ENCODE results near the gene MMEL1.

Gene MMEL1

DNA sequence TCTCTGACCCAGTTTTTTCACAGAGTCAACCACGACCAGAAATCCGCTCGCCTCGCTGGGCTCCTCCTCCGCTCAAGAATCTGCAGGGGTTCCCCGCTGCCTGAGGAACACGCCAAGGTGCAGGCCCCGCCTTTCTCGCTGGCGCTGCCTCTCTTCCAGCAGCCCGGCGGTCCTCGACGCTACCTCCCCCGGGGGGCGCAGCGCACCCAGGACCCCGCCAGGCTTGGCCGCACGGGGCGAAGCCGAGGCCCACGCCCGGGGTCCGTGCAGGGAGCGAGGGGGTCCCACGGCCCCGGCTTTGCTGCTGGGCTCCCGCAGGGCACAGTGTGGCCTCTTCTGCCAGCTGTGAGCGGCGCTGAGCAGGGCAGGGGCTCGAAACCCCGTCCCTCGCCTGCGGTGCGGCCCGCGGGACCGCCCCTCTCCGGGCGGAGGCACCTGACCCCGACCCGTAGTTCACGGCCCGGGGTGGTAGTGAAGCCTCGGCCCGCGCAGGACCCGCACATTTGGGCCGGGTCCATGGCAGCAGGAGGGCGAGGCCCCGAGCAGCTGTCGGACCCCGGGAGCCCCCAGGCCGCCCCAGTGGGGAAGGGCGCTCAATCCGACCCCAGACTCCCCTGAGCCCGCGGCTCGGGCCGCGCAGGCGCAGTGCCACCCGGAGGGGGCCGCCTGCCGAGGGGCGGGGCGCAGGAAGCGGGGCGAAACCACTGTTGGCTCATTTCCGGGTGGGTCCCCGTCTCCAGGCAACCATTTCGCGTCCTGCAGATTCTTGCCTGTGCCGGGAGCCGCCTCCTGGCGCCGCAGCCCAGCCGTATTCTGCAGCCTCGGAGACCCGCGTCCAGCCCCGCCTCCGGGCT lies 10.0 kb upstream of the MMEL1 start:
- DNase-seq (ENCODE audit: low read depth in 3 of 3): peak; percentile 87 to 91 (median 88)

DNA sequence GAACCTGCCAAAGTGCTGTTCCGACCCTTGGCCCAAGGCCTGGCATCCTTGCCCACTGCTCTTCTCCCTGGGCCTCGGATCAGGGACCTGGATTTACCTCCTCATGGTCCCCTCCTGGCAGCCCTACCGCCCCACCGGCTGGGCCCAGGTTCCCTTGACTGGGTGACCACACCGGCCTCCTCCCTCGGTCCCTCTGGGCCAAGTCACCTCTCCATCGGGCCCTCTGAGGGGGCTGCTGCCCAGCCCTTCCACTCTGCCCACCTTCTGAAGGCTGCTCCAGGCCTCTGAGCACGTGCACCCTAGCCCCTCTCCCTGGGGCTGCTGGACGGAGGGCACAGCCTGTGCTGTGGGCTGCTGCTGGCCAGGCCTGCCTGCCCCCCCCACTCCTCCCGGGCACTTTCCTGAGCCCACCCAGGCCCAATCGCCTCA lies 9.3 kb upstream of the MMEL1 start:
- DNase-seq (ENCODE audit: low read depth in 3 of 3): no peak

- no peak for DNase-seq (ENCODE audit: low read depth in 3 of 3)
Measured at GRCh38 chr1:2641381-2642130, 8.7 kb upstream of the MMEL1 start.

DNA sequence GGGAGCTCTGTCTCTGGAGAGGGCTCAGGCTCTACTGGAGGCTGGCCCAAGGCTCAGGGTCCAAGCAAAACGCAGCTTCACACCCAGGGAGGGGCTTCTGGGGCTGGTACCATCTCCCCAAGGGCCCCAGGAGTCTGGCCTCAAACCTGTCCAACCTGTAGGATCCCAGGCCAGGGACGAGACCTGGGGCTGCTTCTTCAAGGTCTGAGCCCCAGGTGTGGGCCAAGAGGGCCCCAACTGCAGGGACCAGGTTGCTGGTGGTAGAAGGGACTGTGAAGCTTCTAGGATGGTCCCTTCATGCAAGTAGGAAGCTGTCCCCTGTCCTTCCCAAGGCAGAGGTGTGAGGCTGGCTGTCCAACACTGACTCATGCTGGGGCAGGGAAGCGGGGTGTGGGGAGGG lies 7.8 kb upstream of the MMEL1 start:
- no peak for DNase-seq (ENCODE audit: low read depth in 3 of 3)

DNA sequence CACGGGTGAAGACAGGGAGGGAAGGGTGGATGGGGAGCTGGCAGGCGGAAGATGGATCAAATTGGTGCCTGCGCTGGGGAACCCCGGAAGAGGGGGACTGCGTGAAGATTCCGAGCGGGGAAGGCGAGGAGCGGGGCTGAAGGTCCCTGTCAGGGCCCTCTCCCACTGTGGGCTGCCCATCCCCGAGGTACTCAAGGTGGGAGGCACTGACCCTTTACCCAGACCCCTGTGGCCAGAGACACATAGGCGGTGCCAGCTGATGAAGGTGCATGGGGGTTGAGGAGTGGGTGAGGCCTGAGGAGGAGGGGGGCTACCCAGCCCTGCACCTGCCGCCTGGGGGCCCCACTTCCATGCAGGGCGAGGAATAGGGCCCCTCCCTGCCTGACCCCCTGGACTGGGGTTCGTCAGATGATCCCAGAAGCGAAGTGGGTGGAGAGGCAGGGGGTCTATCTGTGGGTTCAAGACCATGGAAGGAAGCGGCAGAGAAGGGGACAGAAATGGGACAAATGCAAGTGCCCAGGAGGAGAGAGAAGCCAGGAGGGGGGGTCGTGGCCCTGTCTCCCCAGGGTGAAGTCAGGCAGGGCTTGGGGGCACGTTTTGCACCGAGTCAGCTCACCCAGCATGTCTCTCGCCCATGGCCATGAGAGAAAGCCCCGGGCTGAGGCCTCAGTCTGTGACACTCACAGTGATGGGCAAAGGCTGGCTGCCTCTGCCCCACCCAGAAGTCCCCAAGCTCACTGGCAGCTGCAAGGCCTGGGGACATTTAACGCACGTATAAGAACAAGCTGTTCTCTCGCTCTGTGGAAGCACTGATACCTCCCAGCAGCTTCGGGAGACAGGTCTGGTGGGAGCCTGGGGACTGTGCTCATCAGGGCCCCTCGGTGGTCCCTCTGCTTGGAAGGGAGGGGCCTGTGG lies 7.0 kb upstream of the MMEL1 start:
- no peak for DNase-seq (ENCODE audit: low read depth in 3 of 3)

- no peak for DNase-seq (ENCODE audit: low read depth in 3 of 3)
Measured at GRCh38 chr1:2639203-2639602, 6.4 kb upstream of the MMEL1 start.

- DNase-seq (ENCODE audit: low read depth in 3 of 3): no peak
Measured at GRCh38 chr1:2638466-2639115, 5.8 kb upstream of the MMEL1 start.

DNA sequence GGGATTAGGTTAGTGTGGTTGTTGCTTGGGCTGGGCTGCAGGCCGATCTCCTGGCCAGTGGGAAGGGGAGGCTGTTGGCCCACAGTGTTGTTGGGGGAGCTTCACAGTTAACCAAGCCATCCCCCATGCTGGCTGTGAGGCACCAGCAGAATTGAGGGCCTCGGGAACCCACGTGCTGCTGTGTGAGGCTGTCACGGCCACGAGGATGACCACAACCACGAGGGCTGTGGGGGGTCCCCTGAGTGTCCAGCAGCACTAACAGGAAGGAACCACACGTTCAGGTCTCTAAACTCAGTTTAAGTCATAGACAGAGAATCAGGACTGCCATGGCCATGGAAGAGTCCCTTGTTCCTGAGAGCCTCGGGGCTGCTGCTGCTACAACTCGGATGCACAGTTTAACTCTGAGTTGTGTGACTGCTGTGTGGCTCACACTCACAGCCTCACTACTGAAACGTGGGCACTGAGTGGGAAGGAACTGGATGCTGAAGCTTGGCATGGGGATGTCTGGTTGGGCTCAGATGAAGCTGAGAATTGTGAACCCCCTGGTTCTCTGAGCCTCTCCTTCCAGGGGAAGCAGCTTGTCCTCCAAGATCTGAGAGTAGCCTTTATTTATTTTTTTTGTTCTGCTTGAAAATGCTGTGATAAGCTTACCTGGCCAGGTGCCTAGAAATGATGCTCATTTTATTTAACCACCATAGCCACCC lies 4.8 kb upstream of the MMEL1 start:
- DNase-seq (ENCODE audit: low read depth in 3 of 3): no peak

DNA sequence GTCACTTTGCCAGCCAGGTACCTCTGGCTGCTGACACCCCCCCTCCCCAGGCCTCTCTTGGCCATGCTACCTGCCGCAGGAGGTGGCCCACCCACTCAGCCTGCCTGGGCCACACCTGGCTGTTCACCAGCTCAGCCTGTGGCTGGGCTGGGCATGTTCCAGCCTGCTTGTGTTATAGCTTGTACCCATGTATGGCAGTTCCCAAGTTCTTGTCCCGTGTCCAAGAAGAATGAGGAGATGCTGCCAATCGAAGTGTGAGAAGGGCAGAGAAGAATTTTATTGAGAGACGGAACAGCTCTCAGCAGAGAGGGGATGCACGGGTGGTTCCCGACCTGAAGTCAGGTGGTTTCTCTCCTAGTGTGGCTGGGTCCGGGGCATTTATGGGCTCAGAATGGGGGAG lies 3.9 kb upstream of the MMEL1 start:
- DNase-seq (ENCODE audit: low read depth in 3 of 3): no peak

DNA sequence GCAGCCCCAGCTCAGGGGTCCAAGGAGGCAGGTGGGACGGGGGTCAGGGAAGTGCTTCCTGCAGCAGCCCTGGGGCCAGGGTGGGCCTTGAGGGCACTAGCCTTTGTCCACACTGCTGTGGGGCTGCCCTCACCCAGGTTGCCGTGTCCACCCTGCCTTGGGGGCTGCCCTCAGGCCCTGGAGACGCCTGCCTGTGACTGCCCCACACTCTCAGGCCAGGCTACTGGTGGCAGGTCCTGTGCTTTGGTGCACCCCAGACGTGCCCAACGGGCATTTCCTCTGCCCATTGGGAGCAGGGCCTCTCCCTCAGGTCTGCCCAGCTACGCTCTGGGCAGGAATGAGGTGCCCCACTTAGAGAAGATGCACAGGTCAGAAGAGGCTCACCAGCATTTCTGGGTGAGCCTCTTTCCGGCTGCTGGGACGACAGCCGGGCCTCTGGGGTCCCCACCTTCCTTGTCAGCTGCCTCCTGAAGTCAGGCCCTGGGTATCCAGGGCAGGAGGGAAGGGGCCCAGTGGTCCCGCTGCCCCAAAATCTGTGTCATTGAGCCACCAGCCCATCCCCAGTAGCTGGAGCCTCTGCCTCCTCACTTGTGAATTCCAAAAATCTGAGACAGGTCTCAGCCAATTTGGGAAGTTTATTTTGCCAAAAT lies 2.7 kb upstream of the MMEL1 start:
- no peak for DNase-seq (ENCODE audit: low read depth in 3 of 3)

DNA sequence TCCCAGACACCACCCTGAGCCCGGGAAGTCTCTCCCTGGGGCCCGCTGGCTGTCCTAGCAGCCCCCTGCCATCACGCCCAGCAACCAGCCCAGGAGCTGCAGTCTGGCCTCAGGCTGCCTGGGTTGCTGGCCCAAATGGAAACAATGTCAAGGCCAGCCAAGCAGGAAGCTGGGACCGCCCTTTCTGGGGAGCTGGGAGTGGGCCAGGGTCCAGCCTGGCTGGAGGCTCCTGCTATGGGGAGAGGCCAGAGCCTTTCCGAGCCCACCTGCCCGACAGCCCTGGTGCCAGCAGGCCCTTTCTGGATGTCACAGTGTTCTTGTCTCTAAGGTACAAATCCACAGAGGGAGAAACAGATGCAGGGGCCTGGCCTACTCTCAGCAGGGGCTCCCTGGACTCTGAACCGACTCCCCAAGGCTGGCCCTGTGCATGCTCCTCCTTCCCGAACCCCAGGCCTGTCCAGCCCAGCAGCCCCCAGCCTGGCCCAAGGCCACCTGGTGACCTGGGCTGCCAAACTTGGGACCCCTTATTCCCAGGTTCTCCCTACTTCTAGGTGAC lies 1.2 kb upstream of the MMEL1 start:
- no peak for DNase-seq (ENCODE audit: low read depth in 3 of 3)

- no peak for DNase-seq (ENCODE audit: low read depth in 3 of 3)
Measured at GRCh38 chr1:2633366-2633935, 635 bp upstream of the MMEL1 start.

DNA sequence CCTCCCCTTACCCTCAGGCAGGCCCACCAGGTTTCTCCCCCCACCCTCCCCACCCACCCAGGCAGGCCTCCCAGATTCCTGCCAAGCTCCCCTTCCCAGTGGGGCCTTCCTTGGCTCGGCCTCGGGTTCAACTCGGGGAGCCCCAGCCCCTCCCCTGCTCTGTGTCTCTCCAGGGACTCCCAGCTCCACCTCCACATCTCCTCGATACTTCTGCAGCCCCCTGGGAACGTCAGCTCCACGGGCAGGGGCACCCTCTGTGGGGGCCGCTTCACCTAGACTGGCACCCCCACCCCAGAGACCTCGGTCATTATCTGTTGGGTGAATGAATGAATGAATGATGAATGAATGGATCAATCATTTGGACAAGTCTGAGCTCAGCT lies 775 bp downstream of the MMEL1 start:
- no peak for DNase-seq (ENCODE audit: low read depth in 3 of 3)

- no peak for DNase-seq (ENCODE audit: low read depth in 3 of 3)
Measured at GRCh38 chr1:2631136-2632050, 1.4 kb downstream of the MMEL1 start.

- DNase-seq (ENCODE audit: low read depth in 3 of 3): no peak
Measured at GRCh38 chr1:2630498-2631135, 2.2 kb downstream of the MMEL1 start.

GRCh38 chr1:2629627-2630497 lies 3.0 kb downstream of the MMEL1 start:
- DNase-seq (ENCODE audit: low read depth in 3 of 3): no peak

DNA sequence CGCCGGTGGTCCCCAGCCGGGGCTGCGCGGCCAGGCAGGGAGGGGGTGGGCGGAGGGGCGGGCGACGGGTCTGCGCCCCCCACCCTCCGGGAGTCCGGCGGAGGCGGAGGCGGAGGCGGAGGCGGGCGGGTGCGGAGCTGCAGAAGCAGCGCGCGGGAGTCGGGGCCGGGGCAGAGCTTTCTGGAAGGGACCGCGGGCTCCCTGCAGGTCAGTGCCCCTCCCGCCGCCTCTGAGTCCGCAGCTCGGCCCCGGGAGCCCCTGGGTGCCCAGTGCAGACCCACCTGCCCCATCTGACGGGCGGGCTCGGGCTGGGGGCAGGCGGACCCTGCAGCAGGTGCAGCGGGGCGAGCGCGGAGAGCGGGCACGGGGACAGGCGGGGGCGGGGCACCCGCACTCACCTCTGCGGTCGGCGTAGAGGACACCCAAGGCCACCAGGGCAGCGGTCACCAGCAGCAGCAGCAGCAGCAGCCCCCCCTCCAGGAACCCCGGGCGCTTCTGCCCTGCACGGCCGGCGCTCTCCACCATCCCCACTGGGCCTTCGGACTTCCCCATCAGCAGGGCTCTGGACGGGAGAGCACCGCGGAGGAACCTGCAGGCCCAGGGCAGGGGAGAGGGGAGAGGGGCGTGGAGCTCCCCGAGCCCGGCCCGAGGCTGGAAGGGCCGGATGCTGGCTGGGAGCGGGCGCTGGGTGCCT lies 3.7 kb downstream of the MMEL1 start:
- no peak for DNase-seq (ENCODE audit: low read depth in 3 of 3)

All from stimulated activated CD4-positive, alpha-beta T cell treated with anti-CD3 and anti-CD28 coated beads, TNF-alpha, amount 100 ng/mL, for 48 hours (primary cell).